Superior temporal gyrus (tissue), 1 donor: ENCODE results near the gene ATXN3.

Experiments used
- DNase-seq: peaks from one replicate; pipeline ENCODE4 v3.0.0-alpha.2; 2016; ENCODE audit errors: extremely low spot score

ATXN3 gene

DNA sequence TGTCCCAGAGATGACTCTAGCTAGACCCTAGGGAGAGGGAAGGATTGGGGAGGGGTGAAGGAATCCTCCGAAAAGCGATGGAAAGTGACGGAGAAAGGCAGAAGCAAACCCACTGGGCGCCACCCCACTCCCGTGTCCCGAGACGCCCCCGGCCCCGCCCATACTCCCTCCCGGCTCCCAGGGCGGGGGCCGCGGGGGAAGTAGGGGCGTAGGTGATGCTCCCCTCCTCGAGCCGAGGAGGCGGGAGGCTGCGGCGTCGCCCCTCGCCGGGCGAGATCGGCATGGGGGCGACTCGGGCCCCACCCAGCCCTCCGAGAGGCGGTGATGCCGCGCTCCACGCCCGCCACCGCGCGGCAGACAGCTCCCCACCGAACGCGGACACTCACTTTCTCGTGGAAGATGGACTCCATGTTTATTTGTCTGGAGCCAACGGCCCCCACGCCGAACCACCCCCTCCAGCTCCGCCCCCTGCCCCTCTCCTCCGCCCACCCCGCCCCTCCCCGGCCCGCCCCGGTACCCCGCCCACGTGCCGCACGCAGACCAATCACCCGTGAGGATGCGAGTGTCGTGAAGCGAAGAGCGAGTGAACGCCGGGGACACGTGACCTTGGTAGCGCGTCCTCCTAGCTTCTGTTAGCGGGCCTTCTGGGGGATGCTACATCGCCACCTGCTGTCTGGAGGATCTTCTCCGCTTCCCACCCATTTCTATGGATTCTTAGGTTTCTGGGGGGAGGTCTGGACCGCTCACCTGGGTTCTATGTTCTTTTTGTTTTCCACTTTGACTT lies at the start of gene ATXN3:
Gene ATXN3, minus strand, starts transcription at position 440 of the 784 bp plus-strand sequence. Its CDS starts 30 bp downstream, at position 410.
- peak; percentile 98 for DNase-seq

GRCh38 chr14:92154283-92154942 lies 48.0 kb upstream of the ATXN3 start:
- DNase-seq, result no peak

GRCh38 chr14:92153581-92153980 lies 47.2 kb upstream of the ATXN3 start:
- DNase-seq, result no peak

DNA sequence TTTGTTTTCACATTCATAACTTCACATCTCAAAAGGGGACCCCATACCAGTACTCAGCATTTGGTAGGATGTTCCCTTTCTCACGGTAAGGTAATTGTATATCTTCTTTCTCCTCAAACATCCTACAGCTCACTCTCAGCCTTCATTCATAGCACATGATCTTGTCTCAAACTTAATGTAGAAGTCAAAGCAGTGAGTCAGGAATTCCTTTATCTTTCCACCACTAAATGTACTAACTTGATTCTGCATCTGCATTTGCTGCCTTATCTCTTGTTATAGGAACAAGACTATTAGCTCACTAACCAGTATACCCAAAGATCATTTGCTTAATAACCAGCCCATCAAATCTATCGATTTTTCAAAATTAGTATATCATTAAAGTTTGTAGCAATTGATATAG lies 38.3 kb upstream of the ATXN3 start:
- DNase-seq, result no peak

DNA sequence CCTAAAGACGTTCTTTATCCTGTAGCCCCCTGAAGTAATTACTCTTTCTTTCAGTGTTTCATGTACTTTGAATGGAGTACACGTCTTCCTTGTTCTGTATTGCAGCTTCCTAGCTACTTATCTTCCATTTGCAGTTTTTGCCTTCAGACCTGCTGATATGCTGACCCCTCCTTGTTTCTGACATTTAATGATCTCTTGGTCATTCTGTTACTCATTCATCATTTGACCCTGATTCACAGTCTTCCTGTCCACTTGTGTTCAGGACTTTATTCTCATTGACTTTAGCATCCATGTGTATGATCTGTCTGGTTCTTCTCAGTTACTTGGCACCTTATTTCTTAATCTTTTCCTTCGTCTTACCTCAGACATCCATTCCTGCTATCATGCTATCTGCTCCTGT lies 37.6 kb upstream of the ATXN3 start:
- DNase-seq, result no peak

GRCh38 chr14:92143309-92143708 lies 36.9 kb upstream of the ATXN3 start:
- DNase-seq, result no peak

GRCh38 chr14:92135269-92135668 lies 28.9 kb upstream of the ATXN3 start:
- peak; percentile 68 for DNase-seq

DNA sequence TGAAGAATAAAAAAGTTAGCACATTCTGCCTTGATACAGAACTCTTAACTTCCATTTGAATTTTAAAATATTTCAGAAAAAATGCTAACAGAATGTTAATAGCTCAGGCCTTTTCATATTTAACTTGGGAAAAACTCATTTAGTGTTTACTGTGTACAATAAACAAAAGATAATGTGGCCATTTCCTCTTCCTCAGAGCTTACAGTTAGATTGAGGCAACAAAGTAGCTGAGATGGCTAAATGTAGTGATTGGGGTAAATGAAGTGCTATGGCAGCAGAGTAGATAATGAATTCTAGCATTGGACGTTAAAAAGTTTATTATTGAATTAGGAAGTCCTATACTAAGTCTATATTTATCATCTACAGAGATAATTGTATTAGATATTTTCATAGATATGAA lies 28.1 kb upstream of the ATXN3 start:
- no peak for DNase-seq

DNA sequence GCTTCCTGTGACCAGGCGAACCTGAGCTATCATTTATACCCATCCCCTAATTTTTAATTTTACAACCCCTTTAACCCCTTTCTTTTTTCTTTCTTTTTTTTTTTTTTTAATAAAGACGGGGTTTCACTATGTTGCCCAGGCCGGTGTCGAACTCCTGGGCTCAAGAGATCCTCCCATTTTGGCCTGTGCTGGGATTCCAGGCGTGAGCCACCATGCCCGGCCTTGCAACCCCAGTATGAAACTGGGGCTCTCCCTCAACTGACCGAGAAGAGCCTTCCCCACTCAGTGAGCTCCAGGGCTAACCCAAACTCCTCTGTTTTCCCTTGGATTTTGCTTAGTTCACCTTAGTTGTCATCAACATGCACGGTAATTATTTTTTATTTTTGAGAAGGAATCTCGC lies 16.4 kb upstream of the ATXN3 start:
- DNase-seq, result no peak

- peak; percentile 57 for DNase-seq
Measured at GRCh38 chr14:92122351-92122677, 15.9 kb upstream of the ATXN3 start.

- DNase-seq, result peak; percentile 92
Measured at GRCh38 chr14:92121670-92122350, 15.4 kb upstream of the ATXN3 start, which contains the start of the genes CPSF2 and NDUFB1. CPSF2 (plus strand) TSS chr14:92121969; CDS start chr14:92130985, 9,016 bp downstream. NDUFB1 (minus strand) TSS chr14:92121706; CDS start chr14:92117637, 4,069 bp downstream.

GRCh38 chr14:92121207-92121669 lies 14.9 kb upstream of the ATXN3 start:
- peak; percentile 56 for DNase-seq

- no peak for DNase-seq
Measured at GRCh38 chr14:92109490-92109889, 3.1 kb upstream of the ATXN3 start.

DNA sequence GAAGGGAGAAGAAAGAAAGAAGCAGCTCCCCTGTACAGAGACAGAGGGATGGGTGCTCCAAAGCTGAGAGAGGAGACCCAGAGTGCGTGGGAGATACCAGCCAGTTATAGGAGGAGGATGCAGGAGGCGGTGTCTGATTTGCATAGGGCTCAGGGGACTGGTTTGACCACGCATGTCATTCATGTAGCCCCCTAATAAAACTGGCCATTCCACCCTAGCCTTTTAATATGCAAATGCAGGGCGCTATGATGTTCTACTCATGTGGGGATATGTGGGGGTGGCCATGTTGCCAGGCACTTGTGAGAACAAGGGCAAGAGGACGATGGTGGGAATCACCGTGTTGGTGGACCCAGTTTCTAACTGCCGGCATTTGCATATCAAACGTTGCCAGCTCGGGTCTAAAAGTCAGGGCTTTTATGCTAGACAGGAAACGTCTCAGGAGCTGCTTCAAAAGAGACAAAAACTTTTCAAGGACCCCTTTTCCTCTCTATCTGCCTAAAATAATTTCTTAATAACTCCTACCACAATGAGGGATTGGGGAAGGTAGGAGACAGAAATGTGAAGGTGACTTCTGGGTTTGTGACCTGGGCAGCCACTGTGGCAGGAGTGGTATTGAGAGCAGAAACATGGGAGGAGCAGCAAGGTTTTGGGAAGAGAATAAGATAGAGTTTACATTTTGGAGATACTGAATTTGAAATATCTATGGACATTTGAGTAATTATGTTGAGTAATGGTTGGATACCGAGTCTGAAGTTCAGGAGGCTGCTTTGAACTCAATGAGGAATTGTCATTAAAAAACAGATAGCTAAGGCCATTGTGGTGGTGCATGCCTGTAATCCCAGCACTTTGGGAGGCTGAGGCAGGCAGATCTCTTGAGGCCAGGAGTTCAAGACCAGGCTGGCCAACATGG lies 2.2 kb upstream of the ATXN3 start:
- no peak for DNase-seq

DNA sequence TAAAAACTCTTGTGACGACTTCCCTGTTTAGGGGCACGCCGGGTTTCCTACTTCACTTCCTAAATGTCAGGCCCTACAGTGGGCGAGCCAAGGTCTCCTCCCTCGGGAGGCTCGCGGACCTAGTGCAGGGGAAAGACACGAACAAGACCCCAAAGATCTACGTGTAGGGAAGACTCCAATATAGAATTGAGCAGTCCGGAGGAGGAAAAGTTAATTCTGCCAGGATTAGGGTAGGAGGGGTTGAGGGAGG lies 564 bp downstream of the ATXN3 start:
- DNase-seq, result no peak

GRCh38 chr14:92105073-92105892 lies 1.1 kb downstream of the ATXN3 start:
- no peak for DNase-seq

- no peak for DNase-seq
Measured at GRCh38 chr14:92103363-92103989, 2.9 kb downstream of the ATXN3 start.

DNA sequence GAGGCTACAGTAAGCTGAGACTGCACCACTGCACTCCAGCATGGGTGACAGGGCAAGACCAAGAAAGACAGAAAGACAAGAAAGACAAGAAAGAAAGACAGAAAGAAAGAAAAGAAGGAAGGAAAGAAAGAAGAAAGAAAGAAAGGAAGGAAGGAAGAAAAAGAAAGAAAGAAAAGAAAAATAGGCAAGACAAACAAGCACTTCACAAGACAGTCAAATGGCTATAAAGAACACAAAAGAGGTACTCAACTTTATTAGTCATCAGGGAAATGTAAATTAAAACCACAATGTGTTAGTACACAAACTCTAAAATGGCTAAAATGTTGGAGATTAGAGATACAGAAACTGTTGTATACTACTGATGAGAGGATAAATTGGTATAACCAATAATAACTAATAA lies 6.6 kb downstream of the ATXN3 start:
- no peak for DNase-seq

DNA sequence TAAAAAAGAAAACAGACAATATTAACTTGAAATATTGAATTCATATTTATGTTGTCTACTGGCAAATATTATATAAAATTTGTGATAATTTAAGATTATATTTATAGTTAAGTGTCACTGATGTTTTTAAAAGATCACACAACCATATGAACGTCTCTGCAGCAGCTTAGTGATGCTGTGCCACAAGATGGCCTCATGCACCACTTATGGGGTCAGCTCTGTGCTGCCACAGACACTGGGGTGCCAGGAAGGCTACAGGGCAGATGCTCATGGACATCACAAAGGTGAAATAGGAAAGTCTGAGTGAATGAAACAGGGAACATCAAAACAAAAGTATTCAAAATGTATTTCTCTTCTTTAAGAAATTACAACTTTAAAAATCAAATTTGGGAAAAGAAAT lies 13.1 kb downstream of the ATXN3 start:
- no peak for DNase-seq

DNA sequence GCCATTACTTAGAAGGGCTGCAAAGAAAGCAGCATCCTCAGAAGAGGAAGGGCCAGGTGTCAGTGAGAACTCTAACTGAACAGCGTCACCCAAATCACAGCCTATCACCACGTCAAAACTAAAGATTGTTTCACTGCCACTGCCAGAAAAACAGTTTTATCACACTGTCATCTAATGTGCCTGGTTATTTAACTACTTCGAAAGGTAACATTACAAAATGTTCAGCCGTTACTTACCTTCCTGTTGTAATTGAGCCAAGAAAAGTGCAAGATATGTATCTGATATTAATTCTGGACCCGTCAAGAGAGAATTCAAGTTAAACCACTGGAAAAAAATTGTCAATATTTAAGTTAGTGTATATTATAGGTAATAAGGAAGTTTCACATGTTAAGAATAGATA lies 17.9 kb downstream of the ATXN3 start:
- DNase-seq, result no peak
